Muscle of back (tissue), 11 donors: ENCODE measurements around the gene TNFSF8. TPM values are rescaled to one million over a fixed set of nuclear protein-coding genes. Genes with fewer than 3 reads are reported as not detected.

Experiments used
- DNase-seq, 3 donors: peaks; one replicate each; pipeline versions ENCODE4 v3.0.0 to v3.0.0-alpha.2; 2013
- polyA plus RNA-seq, 10 donors: library from polyadenylated mRNA; unstranded; fragments of 120-200 nt; gene quantifications; one replicate each; pipeline ENCODE4 v1.2.1, GENCODE V29; 2013; ENCODE audit not compliant: insufficient read length in 10 of 10

The TNFSF8 gene
- polyA plus RNA-seq, 10 donors: 0.45 to 2.3 (median 0.65) TPM

DNA sequence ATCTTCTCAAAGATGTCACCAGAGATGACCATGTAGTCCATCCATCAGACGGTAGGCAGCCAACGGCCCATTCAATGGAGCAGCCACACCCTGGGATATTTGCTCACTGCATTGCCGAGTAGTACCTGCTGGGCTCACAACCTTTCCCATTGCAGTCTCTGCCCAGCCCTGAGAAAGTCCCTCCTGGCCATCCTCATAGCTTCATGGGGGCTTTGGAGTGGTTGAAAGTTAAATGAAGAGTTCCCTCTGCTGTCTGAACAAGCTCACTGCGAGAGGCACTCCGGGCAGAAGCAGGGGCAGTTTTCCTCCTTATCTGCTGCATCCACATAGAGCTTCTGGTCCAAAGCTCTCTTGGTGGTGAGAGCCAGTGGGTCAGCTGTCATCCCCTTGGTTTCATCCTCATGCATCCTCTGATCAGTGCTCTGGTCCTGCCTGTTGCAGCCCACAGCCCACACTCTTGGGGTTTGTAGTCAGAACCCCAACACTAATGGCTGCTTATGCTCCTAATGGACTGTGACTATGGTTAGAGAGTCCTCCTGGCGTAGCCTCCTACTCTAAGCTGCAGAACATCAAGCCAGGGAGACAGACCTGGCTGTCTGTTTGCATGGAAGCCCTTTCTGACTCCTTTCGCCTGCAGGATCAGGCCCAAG is 23.3 kb downstream of the TNFSF8 start:
- peak in 1 of 3 donors; percentile 42 for DNase-seq

DNA sequence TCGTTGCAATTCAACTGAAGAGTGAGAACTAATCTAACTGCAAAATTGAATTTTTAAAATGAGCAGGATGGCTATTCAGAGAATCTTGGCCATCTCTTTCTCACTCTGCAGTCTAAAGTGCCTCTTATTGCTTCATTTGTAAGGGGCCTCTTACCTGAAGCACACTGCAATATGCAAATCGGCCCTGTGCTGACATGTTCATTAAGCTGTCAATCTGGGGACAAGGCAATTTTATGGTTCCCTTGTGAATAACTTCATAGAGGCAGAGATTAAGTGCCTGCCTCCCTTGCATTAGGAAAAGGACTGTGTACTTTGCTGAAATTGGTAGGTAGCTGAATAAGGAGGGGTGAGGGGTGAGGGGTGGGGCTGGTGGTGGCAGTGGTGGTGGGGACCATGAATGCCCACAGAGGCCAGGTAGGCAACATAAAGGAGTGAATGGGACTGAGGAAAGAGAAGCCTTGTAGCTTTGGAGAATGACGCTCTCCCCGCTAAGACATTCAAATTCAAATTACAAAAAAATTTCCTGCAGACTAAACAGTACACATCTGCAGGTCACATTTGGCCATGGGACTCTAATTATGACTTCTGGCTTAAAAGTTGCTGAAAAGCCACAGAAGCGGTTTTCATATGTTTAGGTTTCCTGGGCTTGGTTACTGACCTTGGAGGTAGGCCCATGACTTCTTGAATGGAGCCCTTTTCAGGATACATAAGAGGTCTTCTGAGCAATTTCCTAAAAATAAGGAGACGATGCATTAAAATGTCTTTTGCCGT is 25.0 kb downstream of the TNFSF8 start:
- DNase-seq: no peak

DNA sequence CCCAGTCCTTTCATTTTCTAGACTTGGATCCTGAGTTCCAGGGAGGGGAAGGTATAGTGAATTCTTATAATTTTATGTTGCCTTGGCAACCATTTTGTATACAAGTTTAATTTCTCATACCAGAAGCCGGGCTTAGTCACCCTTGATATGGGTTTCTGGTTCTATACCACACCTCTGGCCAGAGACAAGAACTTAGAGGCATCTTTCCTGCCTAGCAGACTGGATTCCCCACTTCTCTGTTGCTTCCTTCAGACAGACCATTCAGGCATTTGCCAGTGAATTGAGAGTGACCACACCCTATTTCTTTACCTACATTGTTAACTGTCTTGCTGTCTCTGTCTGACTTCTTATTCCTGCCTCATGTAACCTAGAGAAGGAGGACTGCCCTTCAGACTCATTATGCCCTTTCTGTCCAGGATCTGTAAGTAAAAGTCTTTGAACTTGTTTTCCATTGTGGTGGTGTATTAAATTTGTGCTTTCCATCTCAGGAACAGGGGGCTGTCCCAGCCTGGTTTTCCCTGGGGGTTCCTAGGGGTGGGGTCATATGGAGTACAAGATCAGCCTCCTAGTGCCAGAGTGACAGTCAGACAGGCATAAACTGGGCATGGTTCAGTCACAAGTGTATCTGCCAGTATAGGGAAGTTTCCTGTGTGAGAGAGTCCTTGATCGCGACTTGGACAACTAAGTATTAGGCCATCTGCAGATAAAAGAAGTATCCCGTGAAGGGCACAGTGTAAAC is 27.4 kb downstream of the TNFSF8 start:
- DNase-seq: no peak

DNA sequence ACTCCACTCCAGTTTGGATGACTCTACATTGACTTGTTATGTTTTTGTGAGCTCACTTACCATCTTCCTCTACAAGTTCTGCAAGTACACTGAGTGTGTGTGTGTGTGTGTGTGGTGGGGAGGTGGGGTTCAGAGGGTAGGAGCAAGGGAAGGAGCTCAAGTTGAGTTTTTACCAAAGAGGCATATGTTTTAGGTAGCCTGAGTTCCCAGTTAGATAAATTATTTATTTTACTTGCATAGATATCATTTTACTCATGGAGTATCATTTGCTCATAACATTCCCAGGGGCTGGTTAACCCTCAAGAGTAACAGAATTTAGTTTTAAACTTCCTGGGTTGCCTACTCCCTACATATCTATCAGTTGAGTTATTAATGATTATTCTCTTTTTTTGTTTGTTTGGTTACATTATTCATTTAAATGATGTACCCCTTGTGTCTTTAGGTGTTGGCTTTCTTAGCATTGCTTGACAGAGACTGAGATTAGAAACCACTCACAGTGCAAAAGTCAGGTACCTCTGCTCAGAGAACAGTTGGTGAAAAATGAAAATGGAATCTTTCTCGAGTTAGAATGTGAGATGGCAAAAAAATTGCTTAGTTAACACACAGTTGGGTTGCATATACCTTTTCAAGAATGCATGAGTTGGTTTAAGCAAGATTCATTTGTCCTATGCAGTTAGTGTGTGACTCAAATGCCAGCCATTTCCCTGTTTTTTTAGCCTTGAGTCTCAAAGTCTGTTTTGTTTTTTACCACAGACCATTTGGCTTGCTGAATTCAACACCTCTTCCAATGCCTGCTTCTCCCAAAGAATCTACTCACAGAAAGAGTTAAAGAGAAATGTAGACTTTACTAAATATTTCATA is 29.2 kb downstream of the TNFSF8 start:
- peak in 1 of 3 donors; percentile 58 for DNase-seq

DNA sequence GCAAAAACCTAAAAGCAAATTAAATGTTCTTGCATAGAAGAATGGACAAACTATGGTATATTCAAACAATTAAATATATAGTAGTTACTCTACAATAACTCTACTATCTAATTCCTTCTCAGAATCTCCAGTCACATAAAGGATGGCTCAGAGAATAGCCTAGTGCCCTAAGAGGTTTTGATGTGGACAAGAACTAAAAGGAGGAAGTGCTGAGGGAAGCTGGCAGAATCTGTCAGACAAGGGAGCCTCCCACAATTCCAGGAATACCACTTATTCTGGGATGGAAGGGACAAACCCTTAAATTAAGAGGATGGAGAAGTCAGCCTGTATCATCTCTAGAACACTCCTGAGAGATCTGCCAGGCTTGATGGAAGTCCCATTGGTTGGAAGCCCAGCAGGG is 30.4 kb downstream of the TNFSF8 start:
- DNase-seq: no peak

DNA sequence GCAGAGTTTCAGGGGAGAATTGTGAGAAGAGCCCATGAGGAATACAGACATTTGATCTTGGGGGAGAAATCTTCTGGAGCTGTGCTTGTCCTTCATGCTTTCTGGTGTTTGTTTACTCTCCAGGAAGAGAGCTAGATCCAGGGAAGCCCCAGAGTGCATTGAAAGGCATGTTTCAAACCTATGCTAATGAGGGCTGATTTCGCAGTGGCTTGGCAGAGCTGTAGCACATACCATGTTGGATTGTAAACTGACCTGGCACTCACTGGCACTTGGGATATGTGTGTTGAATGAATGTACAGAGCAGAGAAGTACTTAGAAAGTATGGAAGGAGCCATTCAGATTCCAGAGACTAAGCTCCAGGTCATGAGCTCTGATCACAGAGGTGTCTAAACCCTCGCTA is 30.9 kb downstream of the TNFSF8 start:
- DNase-seq: no peak

DNA sequence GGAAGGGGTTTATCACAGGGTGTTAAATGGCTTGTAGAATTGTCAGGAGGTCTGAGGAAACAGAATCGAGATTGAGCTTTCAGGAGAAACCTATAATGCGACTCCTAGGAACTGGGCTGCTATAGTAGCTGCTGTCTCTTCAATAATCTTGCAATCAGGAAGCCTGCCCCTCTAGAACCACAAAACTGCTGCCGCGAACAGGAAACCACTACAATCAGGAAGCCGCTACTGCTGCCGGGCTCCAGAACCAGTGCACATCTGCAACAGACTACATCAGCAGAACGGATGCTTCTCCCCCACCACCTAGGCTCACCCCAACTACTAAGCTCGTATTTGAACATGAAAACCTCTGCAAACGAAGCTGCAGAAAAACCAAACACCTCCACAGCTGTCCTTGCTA is 31.6 kb downstream of the TNFSF8 start:
- peak in 2 of 3 donors; percentile 23 to 44 for DNase-seq

DNA sequence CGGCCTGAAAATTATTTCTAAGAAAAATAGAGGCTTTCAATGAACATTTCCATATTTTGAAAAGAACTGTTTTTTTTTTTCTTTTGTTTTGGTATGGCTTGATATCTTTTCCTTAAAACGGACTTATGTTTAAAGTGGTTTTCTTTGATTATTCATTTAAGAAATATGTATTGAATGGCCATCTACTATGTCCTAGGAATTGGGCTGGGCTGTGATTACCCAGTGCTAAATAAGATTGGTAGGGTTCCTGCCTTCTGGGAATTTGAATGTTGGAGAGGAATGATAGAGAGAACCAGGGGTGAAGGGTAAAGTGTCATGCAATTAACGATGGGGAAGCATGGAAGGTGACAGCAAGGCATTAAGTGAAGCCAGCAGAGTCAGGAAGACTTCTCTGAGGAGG is 33.2 kb downstream of the TNFSF8 start:
- DNase-seq: no peak

DNA sequence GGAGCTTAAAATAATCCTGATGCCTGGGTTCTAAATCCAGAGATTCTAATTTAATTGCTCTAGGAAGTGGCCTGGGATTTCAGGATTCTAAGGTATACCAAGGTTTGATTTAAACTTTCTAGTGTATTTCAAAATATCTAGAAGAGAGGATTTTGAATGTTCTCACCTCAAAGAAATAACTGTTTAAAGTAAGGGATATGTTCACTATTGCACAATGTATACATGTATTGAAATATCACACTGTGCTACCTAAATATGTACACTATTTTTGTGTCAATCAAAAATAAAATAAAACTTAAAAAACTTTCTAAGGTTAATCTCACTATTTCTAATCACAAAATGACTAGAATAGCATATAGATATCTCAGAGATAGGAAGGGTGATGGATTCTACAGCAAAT is 34.0 kb downstream of the TNFSF8 start:
- no peak for DNase-seq

DNA sequence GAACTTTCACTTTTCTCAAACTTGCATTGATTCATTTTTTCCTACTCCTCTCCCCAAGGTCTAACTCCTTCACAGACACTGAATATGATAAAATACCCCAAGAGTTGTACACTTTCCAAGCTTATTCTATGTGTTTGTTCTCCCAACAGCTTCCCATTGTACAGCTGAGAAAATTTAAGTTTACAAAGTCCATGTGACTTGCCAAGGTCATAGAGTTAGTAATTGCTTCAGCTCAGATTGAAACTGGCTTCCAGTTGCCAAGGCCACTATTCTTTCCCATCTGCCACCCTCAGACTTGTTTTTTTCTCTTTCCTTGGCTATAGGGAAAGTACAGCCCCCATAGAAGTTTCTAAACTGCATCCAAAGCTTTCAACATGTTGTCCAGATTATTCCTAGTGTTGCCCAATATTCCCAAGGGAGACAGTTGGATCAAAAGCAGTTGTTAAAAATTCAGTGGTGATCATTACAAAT is 34.8 kb downstream of the TNFSF8 start:
- DNase-seq: peak in 2 of 3 donors; percentile 33 to 44

DNA sequence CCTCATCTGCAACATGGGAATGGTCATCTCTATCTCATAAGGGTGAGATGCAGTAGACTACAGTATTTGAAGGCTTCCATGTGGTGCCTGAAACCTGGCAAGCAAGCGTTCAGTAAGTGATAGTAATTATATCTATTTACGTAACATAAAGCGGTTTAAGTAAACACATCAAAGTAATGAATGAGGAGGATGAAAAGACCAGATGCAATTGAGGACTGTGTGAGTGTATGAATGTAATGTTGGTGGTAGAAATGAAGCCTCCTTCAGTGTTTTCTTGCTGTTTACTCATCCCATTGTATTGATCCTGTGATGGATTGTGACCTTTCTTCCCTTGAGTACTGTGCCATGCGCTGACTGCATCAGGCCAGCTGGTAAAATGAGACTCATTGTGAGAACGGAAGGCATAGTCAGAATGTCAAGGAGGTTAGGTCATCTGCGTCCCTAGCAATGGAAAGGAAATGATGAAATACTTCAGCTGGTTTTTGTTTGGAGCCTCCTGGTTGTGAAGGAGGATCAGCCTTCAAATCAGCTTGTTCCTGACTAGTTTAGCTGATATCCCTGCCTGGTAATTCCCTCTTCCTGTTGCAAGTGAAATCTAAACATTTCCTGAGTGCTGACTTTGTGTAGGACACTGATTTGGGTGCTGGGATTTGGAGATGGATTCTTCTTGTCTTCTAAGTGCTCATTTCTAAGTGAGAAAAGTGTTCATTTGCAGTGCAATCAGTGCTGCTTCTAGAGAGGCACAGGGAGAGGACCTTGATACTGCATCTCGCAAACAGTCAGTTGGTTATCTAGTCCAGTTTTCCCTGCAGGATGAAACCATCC is 35.6 kb downstream of the TNFSF8 start:
- peak; percentile 28 to 90 (median 60) for DNase-seq

DNA sequence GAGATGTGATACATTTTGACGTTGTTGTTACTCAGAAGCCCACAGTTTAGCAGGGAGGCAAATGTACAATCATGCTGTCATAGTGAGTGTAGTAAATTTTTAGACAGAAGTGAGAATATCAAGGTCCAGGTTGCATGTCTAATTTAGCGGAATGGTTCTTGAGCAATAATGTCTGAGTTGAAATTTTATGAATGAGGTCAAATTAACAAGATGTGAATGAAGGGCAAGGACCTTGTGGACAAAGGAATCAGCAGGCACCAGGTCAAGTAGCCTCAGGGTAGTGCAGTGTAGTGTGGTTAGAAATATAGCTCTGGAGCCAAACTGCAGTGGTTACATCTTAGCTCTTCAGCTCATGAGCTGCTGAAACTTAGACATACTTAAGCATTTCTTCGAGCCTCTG is 36.2 kb downstream of the TNFSF8 start:
- DNase-seq: no peak

DNA sequence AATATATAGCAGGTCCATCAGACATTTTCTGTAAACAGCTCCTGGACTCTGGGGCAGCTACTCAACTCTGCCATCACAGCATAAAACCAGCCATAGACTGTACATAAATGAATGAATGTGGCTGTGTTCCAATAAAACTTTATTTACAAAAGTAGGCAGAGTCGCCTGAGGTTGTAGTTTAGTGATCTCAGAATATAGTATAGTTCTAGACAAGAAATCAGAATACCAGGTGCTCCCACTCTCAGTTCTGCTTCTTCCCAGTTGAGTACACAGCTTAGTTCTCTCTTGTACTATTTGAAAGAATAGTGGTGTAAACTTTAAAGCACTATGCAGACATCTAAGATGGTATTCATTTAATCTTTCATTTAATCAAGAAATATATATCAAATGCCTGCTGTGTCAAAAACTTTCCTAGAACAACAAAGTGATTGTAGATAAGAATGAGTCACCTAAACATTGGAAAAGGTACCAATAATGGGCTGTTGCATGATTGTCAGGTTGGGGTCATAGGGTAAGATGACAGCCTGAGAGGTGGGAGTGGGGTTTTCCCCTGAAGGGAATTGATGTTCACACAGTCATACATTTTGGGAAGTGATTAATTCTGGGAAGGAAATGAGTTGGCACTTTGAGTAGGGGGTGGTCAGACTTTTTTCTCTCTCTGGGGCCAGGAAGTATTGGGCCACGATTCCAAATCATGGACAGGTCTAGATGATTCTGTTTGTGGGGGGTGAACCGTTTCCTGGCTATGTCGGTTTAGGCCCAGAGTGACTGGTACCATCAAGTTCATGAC is 37.0 kb downstream of the TNFSF8 start:
- no peak for DNase-seq

DNA sequence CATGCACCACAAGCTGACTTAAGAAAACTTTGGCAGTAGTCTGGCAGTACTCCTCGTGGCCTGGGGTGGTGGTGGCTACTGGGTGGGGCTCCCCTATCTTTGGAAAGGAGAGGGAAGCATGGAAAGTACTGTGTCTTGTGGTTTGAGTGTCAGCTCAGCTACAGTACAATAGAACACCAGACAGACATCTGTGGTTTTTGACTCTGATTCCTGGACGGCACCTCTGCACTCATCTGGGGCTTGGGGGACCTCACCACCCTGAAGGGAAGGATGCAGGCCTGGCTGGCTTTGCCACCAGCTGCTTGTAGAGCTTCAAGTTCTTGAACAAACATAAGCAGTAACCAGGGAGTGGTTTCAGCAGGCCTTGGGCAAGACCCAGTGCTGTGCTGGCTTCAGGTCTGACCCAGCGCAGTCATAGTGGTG is 40.6 kb downstream of the TNFSF8 start:
- DNase-seq: no peak

DNA sequence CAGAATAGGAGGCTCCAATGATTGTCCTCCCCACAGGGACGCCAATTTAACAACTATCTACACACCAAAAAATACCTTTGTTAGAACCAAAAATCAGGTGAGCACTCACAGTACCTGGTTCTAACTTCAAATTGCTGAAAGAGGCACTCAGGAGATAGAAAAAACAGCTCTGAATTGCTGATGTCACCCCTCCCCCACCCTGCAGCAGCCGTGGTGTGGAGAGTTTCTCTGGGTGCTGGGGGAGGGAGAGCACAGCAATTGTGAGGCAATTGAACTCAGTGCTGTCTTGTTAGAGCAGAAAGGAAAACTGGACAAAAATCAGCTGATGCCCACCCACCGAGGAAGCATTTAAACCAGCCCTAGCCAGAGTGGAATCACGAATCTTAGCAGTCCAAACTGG is 41.8 kb downstream of the TNFSF8 start:
- no peak for DNase-seq

DNA sequence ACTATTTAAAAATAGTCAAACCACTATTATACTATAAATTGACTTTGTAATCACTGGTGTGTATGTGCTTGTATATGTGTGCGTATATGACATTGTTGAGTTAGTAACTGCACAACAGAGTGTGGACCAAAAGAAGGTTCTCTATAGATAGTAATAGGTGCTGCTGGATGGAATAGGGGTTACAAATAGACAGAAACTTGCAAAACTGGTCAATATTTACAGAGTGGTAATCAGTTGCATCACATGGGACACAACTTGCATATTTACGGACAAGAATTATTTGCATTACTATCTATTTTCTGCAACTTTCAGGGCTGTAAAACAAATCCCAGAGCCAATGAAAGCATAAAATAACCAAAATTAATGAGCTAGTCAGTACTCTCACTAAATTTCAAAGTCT is 42.4 kb downstream of the TNFSF8 start:
- DNase-seq: no peak

DNA sequence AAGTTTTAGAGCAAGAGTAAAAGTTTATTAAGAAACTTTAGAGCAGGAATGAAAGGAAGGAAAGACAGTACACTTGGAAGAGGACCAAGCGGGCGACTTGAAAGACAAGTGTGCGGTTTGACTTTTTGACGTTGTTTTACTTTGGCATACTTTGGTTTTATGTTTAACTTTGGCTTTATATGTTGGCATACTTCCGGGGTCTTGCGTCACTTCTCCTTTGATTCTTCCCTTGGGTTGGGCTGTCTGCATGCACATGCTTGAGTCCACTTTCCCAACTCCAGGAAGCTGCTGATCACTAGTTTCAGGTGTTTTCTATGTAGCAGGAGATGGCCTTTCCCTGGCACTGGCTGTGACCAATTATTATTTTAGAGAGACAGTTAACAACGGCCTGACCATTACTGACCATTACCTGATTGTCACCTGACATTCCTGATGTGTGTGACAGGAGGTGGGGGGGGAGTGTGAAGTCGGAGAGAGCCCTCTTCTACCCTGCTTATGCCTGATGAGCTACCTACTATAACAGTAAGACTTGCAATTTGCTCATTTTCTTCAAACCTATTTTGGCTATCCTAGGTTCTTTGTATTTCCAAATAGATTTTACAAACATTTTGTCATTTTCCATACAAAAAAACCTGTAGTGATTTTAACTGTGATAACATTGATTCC is 45.5 kb downstream of the TNFSF8 start:
- DNase-seq: no peak

DNA sequence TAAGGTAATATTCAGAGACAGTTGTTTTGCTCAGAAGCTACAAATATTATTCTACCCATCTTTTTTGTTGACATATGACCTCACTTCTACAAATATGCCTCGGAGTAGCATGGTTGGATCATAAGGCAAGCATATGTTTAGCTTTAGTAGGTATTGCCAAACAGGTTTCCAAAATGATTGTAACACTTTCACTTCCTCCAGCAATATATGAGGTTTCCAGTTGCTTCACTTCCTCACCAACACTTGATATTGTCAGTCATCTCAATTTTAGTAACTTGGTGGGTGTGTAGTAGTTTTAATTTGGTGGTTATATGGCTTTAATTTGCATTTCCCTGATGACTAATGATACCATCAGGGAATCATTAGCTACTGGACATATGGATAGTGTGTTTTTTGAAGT is 46.7 kb downstream of the TNFSF8 start:
- no peak for DNase-seq

DNA sequence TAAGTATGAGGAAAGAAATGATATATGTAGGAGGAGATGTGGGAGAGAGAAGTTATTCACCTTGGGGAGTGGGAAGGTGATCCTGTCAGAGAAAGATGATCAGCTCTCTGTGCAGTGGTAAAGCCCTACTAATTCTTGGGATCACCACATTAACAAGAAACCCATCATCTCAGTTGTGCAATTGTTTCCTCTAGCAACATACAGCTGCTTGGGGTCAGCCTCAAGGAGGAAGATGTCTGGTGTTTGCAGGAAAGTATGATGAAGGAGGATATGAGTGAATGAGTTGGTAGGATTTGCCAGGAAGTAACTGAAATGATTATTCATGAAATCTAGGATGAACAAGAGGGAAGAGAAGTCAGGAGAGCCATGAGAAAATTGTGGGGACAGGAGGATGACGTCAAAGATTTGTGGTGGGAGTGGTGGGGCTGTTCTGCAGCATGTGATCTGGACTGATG is 50.1 kb downstream of the TNFSF8 start:
- DNase-seq: no peak
